SK-N-MC (cell line): ENCODE results near the gene ABHD17A.

Source experiments
- DNase-seq: peaks from one replicate; pipeline ENCODE4 v3.0.0-alpha.2; 2011; ENCODE audit warnings: low read depth, low spot score
- H3K27ac ChIP-seq: fragments of 200-600 bp; sonication (generic); 2 replicates; pipeline ENCODE4 v1.5.1; 2016; ENCODE audit warnings: mixed run types
- H3K36me3 ChIP-seq: fragments of 200-600 bp; sonication (generic); 2 replicates; pipeline ENCODE4 v1.6.1; 2017; ENCODE audit warnings: antibody characterized with exemption, low read length, mixed read lengths; ENCODE audit not compliant: insufficient read depth
- H3K4me3 ChIP-seq: fragments of 200-600 bp; sonication (generic); 2 replicates; pipeline ENCODE4 v1.5.1; 2016
- H3K9ac ChIP-seq: fragments of 200-600 bp; sonication (generic); 2 replicates; pipeline ENCODE4 v1.8.0; 2017; ENCODE audit warnings: mixed run types, mixed read lengths; ENCODE audit not compliant: insufficient read length
- H3K9me3 ChIP-seq: fragments of 200-600 bp; sonication (generic); 2 replicates; pipeline ENCODE4 v1.6.1; 2017; ENCODE audit warnings: low read depth, mild to moderate bottlenecking, antibody characterized with exemption, low read length, moderate library complexity, mixed read lengths
- EZH2 ChIP-seq: fragments of 200-600 bp; sonication (generic); IDR thresholded peaks from one replicate; pipeline ENCODE4 v1.6.1; 2017; ENCODE audit warnings: antibody characterized with exemption
- FOXP2 ChIP-seq: optimal IDR thresholded peaks from 2 replicates; pipeline ENCODE3; 2011; ENCODE audit warnings: mild to moderate bottlenecking, moderate library complexity; ENCODE audit not compliant: insufficient read depth; ENCODE audit errors: extremely low read length, control extremely low read depth
- POLR2AphosphoS5 ChIP-seq: IDR thresholded peaks from 2 replicates; pipeline ENCODE4 v1.6.1; 2012; ENCODE audit warnings: mild to moderate bottlenecking, low read depth, low read length, borderline replicate concordance

ABHD17A gene

GRCh38 chr19:1906985-1907562 is 21.8 kb upstream of the ABHD17A start:
- no peak for DNase-seq
- TF ChIP-seq POLR2AphosphoS5, result no peak
- TF ChIP-seq FOXP2, result no peak
- no peak for TF ChIP-seq EZH2
- H3K9ac ChIP-seq, result peak overlapping the region; percentile 15
- no peak overlapping the region for H3K27ac ChIP-seq
- no peaks in the 10 kb centered on the region for H3K9me3 ChIP-seq
- peaks cover 6% of the 10 kb centered on the region; the same call in 1 of the 2 replicates for H3K36me3 ChIP-seq
- no peak overlapping the region for H3K4me3 ChIP-seq

GRCh38 chr19:1905863-1906375 is 20.6 kb upstream of the ABHD17A start:
- DNase-seq, result no peak
- no peaks in the 10 kb centered on the region for H3K9me3 ChIP-seq
- H3K27ac ChIP-seq, result peak overlapping the region; percentile 30; the same call in 1 of the 2 replicates
- H3K9ac ChIP-seq, result peak overlapping the region; percentile 61
- TF ChIP-seq EZH2, result no peak
- TF ChIP-seq POLR2AphosphoS5, result no peak
- H3K4me3 ChIP-seq, result peak overlapping the region; percentile 90
- peaks cover 6% of the 10 kb centered on the region; the same call in 1 of the 2 replicates for H3K36me3 ChIP-seq

- Histone ChIP-seq H3K9ac (peak within 1 kb of the TSS; percentile 90), H3K36me3 (peaks cover 6% of the 10 kb centered on the region; the same call in 1 of the 2 replicates), H3K9me3 (no peaks in the 10 kb centered on the region), H3K27ac (peak within 1 kb of the TSS; percentile 85), H3K4me3 (peak within 1 kb of the TSS; percentile 90)
- TF ChIP-seq POLR2AphosphoS5 (peak; percentile 88), FOXP2 (no peak)
- peak; percentile 88 for DNase-seq
Measured at GRCh38 chr19:1905110-1905862, 20.0 kb upstream of the ABHD17A start, which contains the start of the genes ADAT3 and SCAMP4. ADAT3 (plus strand) TSS chr19:1905399; CDS start chr19:1912048, 6,649 bp downstream. SCAMP4 (plus strand) TSS chr19:1905399; CDS start chr19:1915020, 9,621 bp downstream.

- Histone ChIP-seq H3K4me3 (peak overlapping the region; percentile 90), H3K27ac (peak overlapping the region; percentile 73), H3K36me3 (peaks cover 6% of the 10 kb centered on the region; the same call in 1 of the 2 replicates), H3K9ac (peak overlapping the region; percentile 56), H3K9me3 (no peaks in the 10 kb centered on the region)
- DNase-seq, result no peak
- TF ChIP-seq FOXP2, result no peak
- TF ChIP-seq POLR2AphosphoS5, result no peak
- no peak for TF ChIP-seq EZH2
Measured at GRCh38 chr19:1904860-1905109, 19.5 kb upstream of the ABHD17A start.

DNA sequence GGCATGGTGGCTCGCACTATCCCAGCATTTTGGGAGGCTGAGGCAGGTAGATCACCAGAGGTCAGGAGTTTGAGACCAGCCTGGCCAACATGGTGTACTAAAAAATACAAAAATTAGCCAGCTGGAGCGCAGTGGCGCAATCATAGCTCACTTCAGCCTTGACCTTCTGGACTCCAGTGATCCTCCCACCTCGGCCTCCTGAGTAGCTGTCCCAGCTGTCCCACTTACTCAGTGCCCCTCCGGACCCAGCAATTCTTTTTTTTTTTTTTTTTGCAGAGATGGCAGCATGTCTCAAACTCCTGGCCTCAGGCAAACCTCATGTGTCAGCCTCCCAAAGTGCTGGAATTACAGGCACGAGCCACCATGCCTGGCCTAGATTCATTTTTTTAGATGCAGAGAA is 17.6 kb upstream of the ABHD17A start:
- Histone ChIP-seq H3K9me3 (no peaks in the 10 kb centered on the region), H3K27ac (peak overlapping the region; percentile 71; the same call in 1 of the 2 replicates), H3K9ac (no peak overlapping the region), H3K36me3 (peaks cover 6% of the 10 kb centered on the region; the same call in 1 of the 2 replicates), H3K4me3 (no peak overlapping the region)
- DNase-seq, result no peak
- TF ChIP-seq FOXP2 (no peak), EZH2 (no peak), POLR2AphosphoS5 (no peak)

DNA sequence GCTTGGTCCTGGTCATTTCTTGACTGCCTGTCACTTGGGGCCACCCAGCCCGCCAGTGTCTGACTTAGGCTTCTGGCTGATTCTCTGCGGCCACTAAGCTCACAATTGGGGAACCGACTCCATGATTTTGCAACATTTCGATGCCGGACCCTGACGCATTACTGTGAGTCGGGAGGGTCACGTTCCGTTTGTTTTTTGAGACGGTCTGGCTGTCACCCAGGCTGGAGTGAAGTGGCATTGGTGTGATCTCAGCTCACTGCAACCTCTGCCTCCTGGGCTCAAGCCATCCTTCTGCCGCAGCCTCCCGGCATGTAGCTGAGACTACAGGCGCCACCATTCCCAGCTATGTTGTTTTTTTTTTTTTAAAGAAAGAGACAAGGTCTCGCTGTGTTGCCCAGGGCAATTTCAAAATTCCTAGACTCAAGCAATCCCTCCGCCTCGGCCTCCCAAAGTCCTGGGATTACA is 16.7 kb upstream of the ABHD17A start:
- no peak overlapping the region for H3K9ac ChIP-seq
- no peak for DNase-seq
- no peaks in the 10 kb centered on the region for H3K9me3 ChIP-seq
- TF ChIP-seq EZH2 (no peak), FOXP2 (no peak), POLR2AphosphoS5 (no peak)
- H3K36me3 ChIP-seq, result peaks cover 4% of the 10 kb centered on the region; the same call in 1 of the 2 replicates
- H3K4me3 ChIP-seq, result no peak overlapping the region
- H3K27ac ChIP-seq, result no peak overlapping the region

- H3K9me3 ChIP-seq, result no peaks in the 10 kb centered on the region
- no peaks in the 10 kb centered on the region for H3K36me3 ChIP-seq
- no peak overlapping the region for H3K4me3 ChIP-seq
- H3K9ac ChIP-seq, result no peak overlapping the region
- no peak for DNase-seq
- no peak for TF ChIP-seq FOXP2
- TF ChIP-seq EZH2, result no peak
- TF ChIP-seq POLR2AphosphoS5, result no peak
- H3K27ac ChIP-seq, result no peak overlapping the region
Measured at GRCh38 chr19:1896508-1896907, 11.2 kb upstream of the ABHD17A start.

DNA sequence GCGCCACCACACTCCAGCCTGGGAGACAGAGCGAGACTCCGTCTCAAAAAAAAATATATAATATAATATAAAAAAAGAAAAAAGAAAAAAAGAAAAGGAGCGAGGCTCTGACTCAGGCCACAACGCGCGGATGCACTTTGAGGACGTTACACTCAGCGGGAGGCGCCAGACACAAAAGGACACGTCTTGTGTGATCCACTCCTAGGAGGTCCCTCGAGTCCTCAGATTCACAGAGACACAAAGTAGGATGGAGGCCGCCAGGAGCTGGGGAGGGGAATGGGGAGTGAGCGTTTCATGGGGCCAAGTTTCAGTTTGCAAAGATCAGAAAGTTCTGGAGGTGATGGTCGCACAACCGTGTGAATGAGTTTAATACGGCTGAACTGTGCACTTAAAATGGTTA is 8.5 kb upstream of the ABHD17A start:
- Histone ChIP-seq H3K27ac (no peak overlapping the region), H3K9me3 (no peaks in the 10 kb centered on the region), H3K36me3 (no peaks in the 10 kb centered on the region), H3K9ac (no peak overlapping the region), H3K4me3 (no peak overlapping the region)
- DNase-seq, result no peak
- TF ChIP-seq POLR2AphosphoS5 (no peak), EZH2 (no peak), FOXP2 (no peak)

DNA sequence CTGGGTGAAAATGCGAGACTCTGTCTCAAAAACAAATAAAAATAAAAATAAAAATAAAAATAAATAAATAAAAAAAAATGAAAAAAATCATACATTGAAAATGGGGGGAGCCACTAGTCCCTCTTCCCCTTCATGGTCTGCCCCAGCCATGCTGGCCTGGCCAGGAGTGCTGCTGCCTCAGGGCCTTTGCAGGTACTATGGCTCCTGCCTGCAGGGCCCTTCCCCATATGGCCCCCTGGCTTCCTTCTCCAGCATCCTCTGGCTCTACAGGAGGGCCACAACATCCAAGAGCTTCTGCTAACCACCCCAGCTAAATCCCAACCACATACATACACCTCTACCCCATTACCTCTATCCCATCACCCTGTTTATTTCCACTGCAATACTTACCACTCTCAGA is 4.6 kb upstream of the ABHD17A start:
- Histone ChIP-seq H3K4me3 (no peak overlapping the region), H3K9me3 (no peaks in the 10 kb centered on the region), H3K9ac (no peak overlapping the region), H3K27ac (no peak overlapping the region; the same call in 1 of the 2 replicates), H3K36me3 (no peaks in the 10 kb centered on the region)
- no peak for TF ChIP-seq POLR2AphosphoS5
- no peak for TF ChIP-seq FOXP2
- no peak for TF ChIP-seq EZH2
- no peak for DNase-seq
